Panc1 (cell line): ENCODE results near the gene KCNQ1OT1. TPM values are rescaled to one million over a fixed set of nuclear protein-coding genes. Genes with fewer than 3 reads are reported as not detected.

Experiments
- ATAC-seq: fragments of 200-7000 bp; cut with Tn5 transposase; 2 replicates; pipeline ENCODE4 v1.9.1; 2020; ENCODE audit warnings: mild to moderate bottlenecking, moderate library complexity
- BruUV-seq: library from RNA; stranded (reverse); fragments of 400-500 nt; replicated peaks from 2 replicates; lab custom pipeline; 2021; lab: Mats Ljungman, UMichigan
- CTCF ChIA-PET: fragments of 300-600 bp; sonication (Branson Sonifier 250); formaldehyde crosslinking; loops from one replicate; lab custom pipeline; 2022; ENCODE audit warnings: antibody characterized with exemption; lab: Charles Lee
- POLR2A ChIA-PET: fragments of 300-600 bp; sonication (Branson Sonifier 250); formaldehyde crosslinking; loops from one replicate; lab custom pipeline; 2022; ENCODE audit warnings: antibody characterized with exemption; lab: Charles Lee
- DNase-seq: peaks from one replicate; pipeline ENCODE4 v3.0.0-alpha.2; 2010; ENCODE audit warnings: low read depth, low spot score
- H3K27ac ChIP-seq: 2 replicates; pipeline ENCODE4 v1.5.1; 2011; ENCODE audit warnings: mild to moderate bottlenecking, low read length, inconsistent platforms
- H3K27me3 ChIP-seq: fragments of 200-500 bp; sonication (Bioruptor generic); 2 replicates; pipeline ENCODE4 v1.6.0; 2014; ENCODE audit warnings: low read length, inconsistent platforms; ENCODE audit not compliant: control insufficient read depth, insufficient read depth
- H3K36me3 ChIP-seq: fragments of 200-500 bp; sonication (Bioruptor generic); 2 replicates; pipeline ENCODE4 v1.5.1; 2014; ENCODE audit warnings: inconsistent platforms, mild to moderate bottlenecking, low read length, moderate library complexity; ENCODE audit not compliant: control insufficient read depth, insufficient read depth
- H3K4me1 ChIP-seq: 2 replicates; pipeline ENCODE4 v1.5.1; 2011; ENCODE audit warnings: inconsistent platforms, mild to moderate bottlenecking, low read length, moderate library complexity; ENCODE audit not compliant: control insufficient read depth, insufficient read depth
- H3K4me3 ChIP-seq, 2 experiments: 2 replicates each; pipeline ENCODE4 v1.5.1; 2011 to 2012; ENCODE audit warnings: low read depth in 2 of 2, low read length in 2 of 2, mild to moderate bottlenecking in 2 of 2, inconsistent platforms in 1 of 2, moderate library complexity in 1 of 2
- H3K9me3 ChIP-seq: fragments of 200-500 bp; sonication (Bioruptor generic); 2 replicates; pipeline ENCODE4 v1.5.1; 2014; ENCODE audit warnings: low read depth, mild to moderate bottlenecking, inconsistent platforms, low read length, moderate library complexity; ENCODE audit not compliant: control insufficient read depth, insufficient read depth
- POLR2AphosphoS5 ChIP-seq: IDR thresholded peaks from 2 replicates; pipeline ENCODE4 v1.6.1; 2012; ENCODE audit warnings: mild to moderate bottlenecking, low read depth, low read length, moderate library complexity
- SIN3A ChIP-seq: IDR thresholded peaks from 2 replicates; pipeline ENCODE4 v1.6.1; 2012; ENCODE audit warnings: low read depth, mild to moderate bottlenecking, low read length, moderate library complexity, borderline replicate concordance; ENCODE audit not compliant: insufficient read depth
- TCF7L2 ChIP-seq: IDR thresholded peaks from 2 replicates; pipeline ENCODE4 v1.6.1; 2011; ENCODE audit warnings: mild to moderate bottlenecking, low read depth, low read length, inconsistent platforms
- in situ Hi-C: cut with HindIII; loops from 2 replicates; pipeline ENCODE4 v1.10.0; 2016; ENCODE audit warnings: low sequenced_read_pairs, low pct_unique_long_range_greater_than_20kb
- intact Hi-C: fragments of 100-400 bp; cut with micrococcal nuclease; formaldehyde crosslinking; loops from one replicate; pipeline ENCODE4 v1.10.0; 2022; ENCODE audit not compliant: unreplicated experiment
- total RNA-seq: library from RNA; stranded (reverse); gene quantifications from one replicate; pipeline ENCODE4 v1.2.1, GENCODE V29; 2021; ENCODE audit not compliant: unreplicated experiment
- TF ChIP-seq, protein P1 (sequence below): fragments of 450-650 bp; IDR thresholded peaks from 2 replicates; pipeline ENCODE4 v1.5.1; 2017; ENCODE audit warnings: mild to moderate bottlenecking
- TF ChIP-seq, protein P2 (sequence below), 2 experiments: IDR thresholded peaks; 2 replicates each; pipeline ENCODE4 v1.6.1; 2011 to 2012; ENCODE audit warnings: low read depth in 2 of 2, control low read depth in 1 of 2, low read length in 1 of 2, mild to moderate bottlenecking in 1 of 2, moderate library complexity in 1 of 2; ENCODE audit not compliant: insufficient read depth in 1 of 2

The KCNQ1OT1 gene
- total RNA-seq, 1 experiment from 2014 or later: 1.3 TPM

DNA sequence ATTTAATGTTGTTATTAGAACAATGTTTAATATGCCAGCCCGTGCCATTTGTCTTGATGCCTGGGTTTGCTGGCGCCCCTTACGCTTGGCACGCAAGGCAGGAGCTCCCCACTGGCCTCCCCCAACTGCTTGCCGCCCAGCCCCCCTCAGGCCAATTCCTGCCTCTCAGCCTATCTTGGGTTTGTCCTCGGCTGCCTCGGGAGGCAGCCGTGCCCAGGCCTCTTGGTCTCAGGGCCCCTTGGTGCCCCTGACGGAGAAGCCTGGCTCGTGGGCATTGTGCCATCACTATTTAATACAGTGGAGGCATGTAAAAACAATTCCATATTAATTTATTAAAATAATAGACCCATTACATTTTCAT, 119.8 kb downstream of the KCNQ1OT1 start:
- in situ Hi-C loops (no loop called here), intact Hi-C loops (no loop called here)
- TF ChIP-seq, protein P1, sequence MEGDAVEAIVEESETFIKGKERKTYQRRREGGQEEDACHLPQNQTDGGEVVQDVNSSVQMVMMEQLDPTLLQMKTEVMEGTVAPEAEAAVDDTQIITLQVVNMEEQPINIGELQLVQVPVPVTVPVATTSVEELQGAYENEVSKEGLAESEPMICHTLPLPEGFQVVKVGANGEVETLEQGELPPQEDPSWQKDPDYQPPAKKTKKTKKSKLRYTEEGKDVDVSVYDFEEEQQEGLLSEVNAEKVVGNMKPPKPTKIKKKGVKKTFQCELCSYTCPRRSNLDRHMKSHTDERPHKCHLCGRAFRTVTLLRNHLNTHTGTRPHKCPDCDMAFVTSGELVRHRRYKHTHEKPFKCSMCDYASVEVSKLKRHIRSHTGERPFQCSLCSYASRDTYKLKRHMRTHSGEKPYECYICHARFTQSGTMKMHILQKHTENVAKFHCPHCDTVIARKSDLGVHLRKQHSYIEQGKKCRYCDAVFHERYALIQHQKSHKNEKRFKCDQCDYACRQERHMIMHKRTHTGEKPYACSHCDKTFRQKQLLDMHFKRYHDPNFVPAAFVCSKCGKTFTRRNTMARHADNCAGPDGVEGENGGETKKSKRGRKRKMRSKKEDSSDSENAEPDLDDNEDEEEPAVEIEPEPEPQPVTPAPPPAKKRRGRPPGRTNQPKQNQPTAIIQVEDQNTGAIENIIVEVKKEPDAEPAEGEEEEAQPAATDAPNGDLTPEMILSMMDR: no peak
- ChIA-PET CTCF (no interaction called here), POLR2A (no interaction called here)
- Histone ChIP-seq H3K4me3 (no peak overlapping the region), H3K36me3 (no peaks in the 10 kb centered on the region), H3K27me3 (no peaks in the 10 kb centered on the region), H3K4me1 (no peaks in the 10 kb centered on the region), H3K9me3 (no peaks in the 10 kb centered on the region), H3K27ac (no peak overlapping the region)
- no TSS peak for BruUV-seq
- DNase-seq (no peak), ATAC-seq (no peak)

DNA sequence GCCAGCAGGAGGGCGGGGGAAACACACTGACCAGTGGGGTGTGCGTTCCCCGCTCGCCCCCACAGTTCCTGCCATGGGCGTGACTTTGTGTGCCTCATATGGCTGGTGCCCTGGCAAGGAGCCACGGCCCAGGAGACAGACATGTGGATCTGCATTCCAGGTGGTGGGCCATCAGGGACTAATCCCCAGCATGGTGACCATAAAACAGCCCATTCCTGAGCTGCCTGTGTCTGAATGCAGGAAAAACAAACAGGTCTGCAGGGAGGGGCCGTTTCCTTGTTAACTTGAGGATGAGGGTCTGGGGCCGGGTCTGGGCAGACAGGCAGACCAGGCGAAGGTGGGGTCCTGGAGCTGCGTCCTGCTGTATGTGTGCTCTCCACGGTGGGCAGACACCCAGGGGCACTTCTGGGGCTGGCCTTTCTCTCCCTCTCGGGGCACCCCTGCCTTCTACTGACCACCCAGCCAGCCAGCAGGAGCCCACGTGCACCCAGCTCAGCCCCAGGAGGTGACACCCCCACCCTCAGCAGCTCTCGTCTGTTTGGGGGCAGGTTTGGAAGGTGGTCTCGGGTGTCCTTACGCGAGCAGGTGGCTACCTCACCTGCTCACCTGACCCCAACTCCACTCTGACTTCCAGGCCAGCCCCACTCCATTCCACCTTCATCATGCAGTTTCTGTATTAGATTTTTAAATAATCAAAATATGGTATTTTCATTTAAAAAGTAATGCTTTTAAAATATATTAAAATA, 120.3 kb downstream of the KCNQ1OT1 start:
- Histone ChIP-seq H3K4me1 (no peaks in the 10 kb centered on the region), H3K36me3 (no peaks in the 10 kb centered on the region), H3K27me3 (no peaks in the 10 kb centered on the region), H3K9me3 (no peaks in the 10 kb centered on the region), H3K27ac (no peak overlapping the region), H3K4me3 (no peak overlapping the region)
- TF ChIP-seq, protein P1: no peak
- intact Hi-C loops (no loop called here), in situ Hi-C loops (no loop called here)
- BruUV-seq: no TSS peak
- ChIA-PET CTCF (no interaction called here), POLR2A (no interaction called here)
- DNase-seq (no peak), ATAC-seq (no peak)

DNA sequence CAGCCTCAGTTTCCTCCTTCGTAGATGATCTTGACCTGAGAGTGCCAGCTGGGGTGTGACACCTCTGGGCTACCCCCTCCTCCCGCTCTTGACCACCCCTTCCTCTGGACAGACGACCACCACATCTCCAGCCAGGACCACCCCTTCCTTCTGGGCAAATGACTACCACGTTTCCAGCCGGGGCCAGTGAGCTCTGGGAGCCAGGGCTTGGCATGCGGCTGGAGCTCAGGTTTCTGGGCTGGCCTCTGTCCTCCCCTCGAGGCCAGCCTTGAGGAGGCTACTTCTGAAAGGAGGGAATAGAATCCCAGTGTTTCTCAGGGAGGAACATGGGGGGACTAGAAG, 120.9 kb downstream of the KCNQ1OT1 start:
- DNase-seq (no peak), ATAC-seq (no peak)
- Histone ChIP-seq H3K27me3 (no peaks in the 10 kb centered on the region), H3K4me3 (no peak overlapping the region), H3K9me3 (no peaks in the 10 kb centered on the region), H3K27ac (no peak overlapping the region), H3K4me1 (no peaks in the 10 kb centered on the region), H3K36me3 (no peaks in the 10 kb centered on the region)
- no TSS peak for BruUV-seq
- ChIA-PET CTCF (no interaction called here), POLR2A (no interaction called here)
- TF ChIP-seq, protein P2, sequence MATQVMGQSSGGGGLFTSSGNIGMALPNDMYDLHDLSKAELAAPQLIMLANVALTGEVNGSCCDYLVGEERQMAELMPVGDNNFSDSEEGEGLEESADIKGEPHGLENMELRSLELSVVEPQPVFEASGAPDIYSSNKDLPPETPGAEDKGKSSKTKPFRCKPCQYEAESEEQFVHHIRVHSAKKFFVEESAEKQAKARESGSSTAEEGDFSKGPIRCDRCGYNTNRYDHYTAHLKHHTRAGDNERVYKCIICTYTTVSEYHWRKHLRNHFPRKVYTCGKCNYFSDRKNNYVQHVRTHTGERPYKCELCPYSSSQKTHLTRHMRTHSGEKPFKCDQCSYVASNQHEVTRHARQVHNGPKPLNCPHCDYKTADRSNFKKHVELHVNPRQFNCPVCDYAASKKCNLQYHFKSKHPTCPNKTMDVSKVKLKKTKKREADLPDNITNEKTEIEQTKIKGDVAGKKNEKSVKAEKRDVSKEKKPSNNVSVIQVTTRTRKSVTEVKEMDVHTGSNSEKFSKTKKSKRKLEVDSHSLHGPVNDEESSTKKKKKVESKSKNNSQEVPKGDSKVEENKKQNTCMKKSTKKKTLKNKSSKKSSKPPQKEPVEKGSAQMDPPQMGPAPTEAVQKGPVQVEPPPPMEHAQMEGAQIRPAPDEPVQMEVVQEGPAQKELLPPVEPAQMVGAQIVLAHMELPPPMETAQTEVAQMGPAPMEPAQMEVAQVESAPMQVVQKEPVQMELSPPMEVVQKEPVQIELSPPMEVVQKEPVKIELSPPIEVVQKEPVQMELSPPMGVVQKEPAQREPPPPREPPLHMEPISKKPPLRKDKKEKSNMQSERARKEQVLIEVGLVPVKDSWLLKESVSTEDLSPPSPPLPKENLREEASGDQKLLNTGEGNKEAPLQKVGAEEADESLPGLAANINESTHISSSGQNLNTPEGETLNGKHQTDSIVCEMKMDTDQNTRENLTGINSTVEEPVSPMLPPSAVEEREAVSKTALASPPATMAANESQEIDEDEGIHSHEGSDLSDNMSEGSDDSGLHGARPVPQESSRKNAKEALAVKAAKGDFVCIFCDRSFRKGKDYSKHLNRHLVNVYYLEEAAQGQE (IDR thresholded peaks at IDR 0.05; ENCODE audit: insufficient read depth in 1 of 2, low read depth in 2 of 2, low read length in 1 of 2): no peak
- no peak for TF ChIP-seq SIN3A
- no peak for TF ChIP-seq TCF7L2
- TF ChIP-seq, protein P1: no peak
- no peak for TF ChIP-seq POLR2AphosphoS5
- in situ Hi-C loops: no loop called here
- intact Hi-C loops: no loop called here
